Vagina (tissue), 2 donors: Measurements from ENCODE around the gene ZYG11A. TPM values are rescaled to one million over a fixed set of nuclear protein-coding genes. Genes with fewer than 3 reads are reported as not detected.

Source experiments
- DNase-seq, 2 donors: peaks; one replicate each; pipeline ENCODE4 v3.0.0-alpha.2; 2017; ENCODE audit errors: extremely low spot score in 2 of 2
- H3K27ac ChIP-seq: fragments of 200-600 bp; sonication (generic); one replicate; pipeline ENCODE4 v1.5.1; 2019
- H3K27me3 ChIP-seq: fragments of 200-600 bp; sonication (generic); one replicate; pipeline ENCODE4 v1.5.1; 2019
- H3K36me3 ChIP-seq, 2 donors: fragments of 200-600 bp; sonication (generic); one replicate each; pipeline ENCODE4 v1.5.1; 2017 to 2019
- H3K4me1 ChIP-seq: fragments of 200-600 bp; sonication (generic); one replicate; pipeline ENCODE4 v1.5.1; 2019
- H3K4me3 ChIP-seq, 2 donors: fragments of 200-600 bp; sonication (generic); 1 replicate in 1 of 2; 2 replicates in 1 of 2; pipeline ENCODE4 v1.5.1; 2016 to 2019
- H3K9me3 ChIP-seq: fragments of 200-600 bp; sonication (generic); one replicate; pipeline ENCODE4 v1.5.1; 2019
- CTCF ChIP-seq, 3 experiments: fragments of 450-650 bp in 2 of 3; fragments of 200-600 bp in 1 of 3; sonication (generic) in 1 of 3; IDR thresholded peaks; one replicate each; pipeline ENCODE4 v1.5.1; 2017 to 2019; ENCODE audit warnings: antibody characterized with exemption in 3 of 3, mild to moderate bottlenecking in 2 of 3, moderate library complexity in 2 of 3
- POLR2A ChIP-seq, 2 donors: fragments of 450-650 bp; IDR thresholded peaks; one replicate each; pipeline ENCODE4 v1.6.1; 2017; ENCODE audit warnings: antibody characterized with exemption in 2 of 2, mild to moderate bottlenecking in 2 of 2, moderate library complexity in 2 of 2
- POLR2AphosphoS5 ChIP-seq, 2 donors: sonication (generic); formaldehyde crosslinking; IDR thresholded peaks; one replicate each; pipeline ENCODE4 v1.9.0; 2017; ENCODE audit warnings: antibody characterized with exemption in 2 of 2, mild to moderate bottlenecking in 2 of 2, low read depth in 1 of 2; ENCODE audit not compliant: insufficient read depth in 1 of 2
- intact Hi-C: fragments of 100-400 bp; cut with DNase I; formaldehyde crosslinking; loops from one replicate; pipeline ENCODE4 v1.15.1; 2023
- total RNA-seq: library from RNA; depleted of rRNA; stranded (reverse); fragments of >200 nt; gene quantifications from one replicate; pipeline ENCODE4 v1.2.3, GENCODE V29; 2016

Gene ZYG11A
- total RNA-seq, 1 donor from 2014 or later: 0.74 TPM

GRCh38 chr1:52907068-52907811, 64.7 kb downstream of the ZYG11A start:
- intact Hi-C loops: loop anchor here (10.0 kb wide), 1 partner anchor 278 kb away; no protein-coding TSS in a partner anchor
- Histone ChIP-seq H3K9me3 (no peaks in the 10 kb centered on the region), H3K27me3 (no peaks in the 10 kb centered on the region), H3K4me3 (no peak overlapping the region), H3K27ac (no peak overlapping the region), H3K36me3 (peaks cover 0 to 12% of the 10 kb centered on the region in 2 donors), H3K4me1 (no peaks in the 10 kb centered on the region)
- TF ChIP-seq POLR2A (IDR thresholded peaks at IDR 0.05): no peak
- no peak for TF ChIP-seq CTCF (IDR thresholded peaks at IDR 0.05)
- no peak for TF ChIP-seq POLR2AphosphoS5 (IDR thresholded peaks at IDR 0.05; ENCODE audit: insufficient read depth in 1 of 2, low read depth in 1 of 2)
- no peak for DNase-seq

DNA sequence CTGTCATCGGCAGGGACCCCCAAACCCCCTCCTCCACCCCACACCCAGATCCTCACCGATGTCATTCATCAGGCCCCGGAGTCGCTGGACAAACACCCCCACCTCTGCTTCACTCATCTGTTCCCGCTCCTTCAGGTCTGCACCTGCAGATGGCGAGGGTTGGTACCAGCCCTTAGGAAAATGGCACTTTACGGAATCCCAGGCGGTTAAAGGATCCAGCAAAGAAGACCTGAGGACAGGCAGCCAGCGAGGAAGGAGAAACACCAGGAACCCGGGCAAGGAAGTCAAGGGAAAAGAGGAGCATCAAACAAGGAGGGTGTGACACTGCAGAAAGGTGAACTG, 65.2 kb downstream of the ZYG11A start:
- Histone ChIP-seq H3K9me3 (no peaks in the 10 kb centered on the region), H3K4me3 (no peak overlapping the region), H3K36me3 (peaks cover 0 to 12% of the 10 kb centered on the region in 2 donors), H3K4me1 (no peaks in the 10 kb centered on the region), H3K27ac (no peak overlapping the region), H3K27me3 (no peaks in the 10 kb centered on the region)
- no peak for DNase-seq
- TF ChIP-seq CTCF (IDR thresholded peaks at IDR 0.05): no peak
- no peak for TF ChIP-seq POLR2A (IDR thresholded peaks at IDR 0.05)
- TF ChIP-seq POLR2AphosphoS5 (IDR thresholded peaks at IDR 0.05; ENCODE audit: insufficient read depth in 1 of 2, low read depth in 1 of 2): no peak
- intact Hi-C loops: loop anchor here (10.0 kb wide), 1 partner anchor 277 kb away; no protein-coding TSS in a partner anchor

DNA sequence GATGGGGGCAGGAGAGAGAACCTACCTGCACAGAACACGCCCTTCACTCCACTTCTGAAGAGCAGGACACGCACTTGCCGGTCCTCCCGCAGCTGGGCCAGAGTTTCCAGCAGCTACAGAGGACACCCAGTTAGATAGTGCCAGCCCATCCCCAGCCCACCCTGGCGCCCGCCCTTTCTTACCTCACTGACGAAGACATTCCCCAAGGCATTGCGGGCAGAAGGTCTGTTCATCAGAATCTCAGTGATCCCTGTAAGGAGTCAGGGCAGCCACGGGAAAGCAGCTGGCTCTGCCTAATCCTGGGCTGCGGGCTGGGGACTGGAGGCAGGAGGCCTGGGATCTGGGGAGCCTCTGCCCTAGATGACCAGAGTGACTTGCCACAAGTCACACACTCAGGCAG, 69.0 kb downstream of the ZYG11A start:
- intact Hi-C loops: no loop called here
- DNase-seq: peak in 1 of 2 donors; percentile 43
- Histone ChIP-seq H3K4me3 (no peak overlapping the region), H3K27me3 (no peaks in the 10 kb centered on the region), H3K27ac (no peak overlapping the region), H3K4me1 (peaks cover 12% of the 10 kb centered on the region), H3K9me3 (no peaks in the 10 kb centered on the region), H3K36me3 (peaks cover 0 to 12% of the 10 kb centered on the region in 2 donors)
- TF ChIP-seq POLR2AphosphoS5 (IDR thresholded peaks at IDR 0.05; ENCODE audit: insufficient read depth in 1 of 2, low read depth in 1 of 2) (no peak), POLR2A (IDR thresholded peaks at IDR 0.05) (no peak), CTCF (IDR thresholded peaks at IDR 0.05) (no peak)

DNA sequence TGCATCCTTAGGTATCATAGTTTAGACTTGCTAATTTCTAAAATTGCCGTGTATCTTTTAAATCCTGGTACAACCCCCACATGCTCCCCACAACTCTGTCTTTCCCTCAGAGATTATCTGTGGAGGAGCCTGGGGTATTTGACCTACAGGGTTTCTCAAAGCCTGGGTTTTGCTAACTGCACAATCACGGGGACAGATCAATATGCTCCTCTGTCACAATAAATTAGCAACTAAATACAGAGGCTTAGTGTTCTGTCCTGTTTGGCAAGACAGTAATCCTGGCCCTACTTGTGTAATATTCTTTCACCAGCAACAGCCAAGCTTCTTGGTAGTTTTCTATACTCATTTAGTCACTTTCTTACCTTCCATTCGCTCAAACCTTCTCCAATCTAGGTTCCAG, 70.5 kb downstream of the ZYG11A start:
- no peaks in the 10 kb centered on the region for H3K27me3 ChIP-seq
- peaks cover 0 to 12% of the 10 kb centered on the region in 2 donors for H3K36me3 ChIP-seq
- intact Hi-C loops: no loop called here
- H3K4me1 ChIP-seq: peaks cover 16% of the 10 kb centered on the region
- DNase-seq: no peak
- H3K27ac ChIP-seq: no peak overlapping the region
- H3K9me3 ChIP-seq: no peaks in the 10 kb centered on the region
- TF ChIP-seq CTCF (IDR thresholded peaks at IDR 0.05) (no peak), POLR2A (IDR thresholded peaks at IDR 0.05) (no peak), POLR2AphosphoS5 (IDR thresholded peaks at IDR 0.05; ENCODE audit: insufficient read depth in 1 of 2, low read depth in 1 of 2) (no peak)
- H3K4me3 ChIP-seq: no peak overlapping the region

DNA sequence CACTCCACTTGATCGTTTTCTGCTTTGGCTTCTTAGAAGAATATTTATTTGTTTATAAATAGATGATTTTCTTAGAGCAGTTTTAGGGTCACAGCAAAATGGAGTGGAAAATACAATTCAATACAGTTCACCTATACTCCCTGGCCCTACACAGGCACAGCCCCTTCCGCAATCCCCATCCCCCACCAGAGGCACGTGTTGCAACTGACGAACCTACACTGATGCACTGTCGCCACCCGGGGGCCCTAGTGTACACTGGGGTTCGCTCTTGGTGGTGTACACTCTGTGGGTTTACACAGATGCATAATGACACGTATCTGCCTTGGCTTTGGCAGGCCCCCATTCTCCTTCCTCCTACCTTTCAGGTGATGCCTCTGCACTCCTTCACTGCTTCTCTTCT, 71.0 kb downstream of the ZYG11A start:
- no peak overlapping the region for H3K27ac ChIP-seq
- DNase-seq: no peak
- intact Hi-C loops: no loop called here
- no peak for TF ChIP-seq CTCF (IDR thresholded peaks at IDR 0.05)
- no peak for TF ChIP-seq POLR2AphosphoS5 (IDR thresholded peaks at IDR 0.05; ENCODE audit: insufficient read depth in 1 of 2, low read depth in 1 of 2)
- no peak for TF ChIP-seq POLR2A (IDR thresholded peaks at IDR 0.05)
- no peak overlapping the region for H3K4me3 ChIP-seq
- peaks cover 16% of the 10 kb centered on the region for H3K4me1 ChIP-seq
- H3K36me3 ChIP-seq: peaks cover 0 to 12% of the 10 kb centered on the region in 2 donors
- H3K9me3 ChIP-seq: no peaks in the 10 kb centered on the region
- no peaks in the 10 kb centered on the region for H3K27me3 ChIP-seq
